Astrocyte (in vitro differentiated cells and primary cell): ENCODE data around the gene PTGFRN. TPM values are rescaled to one million over a fixed set of nuclear protein-coding genes. Genes with fewer than 3 reads are reported as not detected.

ENCODE experiments used
- DNase-seq: peaks from one replicate; pipeline ENCODE4 v3.0.0-alpha.2; 2010; ENCODE audit warnings: low read depth
- FAIRE-seq: peaks from 2 replicates; lab custom pipeline; 2011; peaks lifted over from hg19 to GRCh38; lab: Jason Lieb, UNC
- H2AFZ ChIP-seq: 2 replicates; pipeline ENCODE4 v1.6.0; 2012; ENCODE audit warnings: low read depth, low read length, inconsistent platforms
- H3K27ac ChIP-seq: 2 replicates; pipeline ENCODE4 v1.5.1; 2011; ENCODE audit warnings: low read depth, low read length, inconsistent platforms
- H3K27me3 ChIP-seq: 2 replicates; pipeline ENCODE4 v1.6.0; 2011; ENCODE audit warnings: low read length, inconsistent platforms; ENCODE audit not compliant: insufficient read depth
- H3K36me3 ChIP-seq: 2 replicates; pipeline ENCODE4 v1.5.1; 2011; ENCODE audit warnings: low read length, inconsistent platforms; ENCODE audit not compliant: insufficient read depth
- H3K4me1 ChIP-seq: 2 replicates; pipeline ENCODE4 v1.5.1; 2011; ENCODE audit warnings: low read length, inconsistent platforms; ENCODE audit not compliant: insufficient read depth
- H3K4me2 ChIP-seq: 2 replicates; pipeline ENCODE4 v1.6.0; 2012; ENCODE audit warnings: low read length, inconsistent platforms
- H3K4me3 ChIP-seq: 2 replicates; pipeline ENCODE4 v1.5.1; 2011; ENCODE audit warnings: low read depth, mild to moderate bottlenecking, low read length, inconsistent platforms; ENCODE audit not compliant: insufficient read depth
- H3K79me2 ChIP-seq: 2 replicates; pipeline ENCODE4 v1.6.0; 2012; ENCODE audit warnings: mild to moderate bottlenecking, low read length, inconsistent platforms; ENCODE audit not compliant: insufficient read depth
- H3K9ac ChIP-seq: 2 replicates; pipeline ENCODE4 v1.6.0; 2012; ENCODE audit warnings: mild to moderate bottlenecking, low read length, inconsistent platforms
- H3K9me3 ChIP-seq: 2 replicates; pipeline ENCODE4 v1.5.1; 2012; ENCODE audit warnings: low read depth, mild to moderate bottlenecking, low read length, inconsistent platforms; ENCODE audit not compliant: insufficient read depth
- H4K20me1 ChIP-seq: 2 replicates; pipeline ENCODE4 v1.6.0; 2012; ENCODE audit warnings: low read length, inconsistent platforms; ENCODE audit not compliant: insufficient read depth
- H3K27ac Mint-ChIP-seq: one replicate; pipeline ENCODE4 v1.8.0; 2021; ENCODE audit warnings: mild to moderate bottlenecking, mixed read lengths; ENCODE audit not compliant: unreplicated experiment
- H3K27me3 Mint-ChIP-seq: one replicate; pipeline ENCODE4 v1.8.0; 2021; ENCODE audit warnings: low read depth, mixed read lengths; ENCODE audit not compliant: unreplicated experiment
- H3K36me3 Mint-ChIP-seq: one replicate; pipeline ENCODE4 v1.8.0; 2021; ENCODE audit warnings: low read depth, mixed read lengths; ENCODE audit not compliant: unreplicated experiment
- H3K4me1 Mint-ChIP-seq: one replicate; pipeline ENCODE4 v1.8.0; 2021; ENCODE audit warnings: low read depth, mixed read lengths; ENCODE audit not compliant: unreplicated experiment
- H3K4me3 Mint-ChIP-seq: one replicate; pipeline ENCODE4 v1.8.0; 2021; ENCODE audit warnings: mild to moderate bottlenecking, moderate library complexity, mixed read lengths; ENCODE audit not compliant: unreplicated experiment
- H3K9me3 Mint-ChIP-seq: one replicate; pipeline ENCODE4 v1.8.0; 2021; ENCODE audit warnings: mild to moderate bottlenecking, mixed read lengths; ENCODE audit not compliant: unreplicated experiment
- EZH2 ChIP-seq: IDR thresholded peaks from 2 replicates; pipeline ENCODE4 v1.6.1; 2012; ENCODE audit warnings: mild to moderate bottlenecking, low read length, inconsistent platforms; ENCODE audit not compliant: insufficient read depth
- total RNA-seq: library from RNA; stranded (reverse); gene quantifications from 2 replicates; pipeline ENCODE4 v1.2.1, GENCODE V29; 2021
- TF ChIP-seq, protein P1 (sequence below): IDR thresholded peaks from 2 replicates; pipeline ENCODE4 v1.5.1; 2011; ENCODE audit warnings: low read depth, mild to moderate bottlenecking, inconsistent platforms, low read length, moderate library complexity; ENCODE audit not compliant: insufficient read depth

The PTGFRN gene
- total RNA-seq, 1 donor from 2014 or later, result 157 TPM

DNA sequence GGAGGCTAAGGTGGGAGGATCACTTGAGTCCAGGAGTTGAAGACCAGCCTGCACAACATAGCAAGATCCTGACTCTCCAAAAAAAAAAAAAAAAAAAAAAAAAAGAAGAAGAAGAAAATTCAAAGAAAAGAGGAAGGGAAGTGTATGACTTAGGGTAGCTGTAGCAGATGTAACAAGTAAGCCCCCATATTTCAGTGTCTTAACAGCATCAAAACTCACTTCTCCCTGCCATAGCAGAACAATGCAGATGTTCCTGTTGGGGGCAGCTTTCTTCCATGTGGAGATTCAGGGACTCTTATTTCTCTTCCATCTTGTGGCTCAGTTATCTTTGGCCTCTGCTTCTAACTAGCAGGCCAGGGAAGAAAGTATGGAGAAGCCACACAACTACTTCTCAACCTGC lies 10.2 kb upstream of the PTGFRN start:
- no peaks in the 10 kb centered on the region for H3K9me3 Mint-ChIP-seq
- Histone ChIP-seq H3K36me3 (no peaks in the 10 kb centered on the region), H3K27ac (no peak overlapping the region), H2AFZ (no peak overlapping the region), H3K9me3 (no peaks in the 10 kb centered on the region), H3K79me2 (no peaks in the 10 kb centered on the region), H3K4me2 (no peak overlapping the region), H3K4me1 (no peaks in the 10 kb centered on the region), H3K9ac (no peak overlapping the region), H3K4me3 (no peak overlapping the region), H4K20me1 (no peaks in the 10 kb centered on the region), H3K27me3 (peaks cover 8% of the 10 kb centered on the region)
- H3K36me3 Mint-ChIP-seq, result no peaks in the 10 kb centered on the region
- no peak overlapping the region for H3K4me3 Mint-ChIP-seq
- H3K4me1 Mint-ChIP-seq, result no peaks in the 10 kb centered on the region
- peaks cover 7% of the 10 kb centered on the region for H3K27me3 Mint-ChIP-seq
- H3K27ac Mint-ChIP-seq, result no peak overlapping the region
- TF ChIP-seq, protein P1, sequence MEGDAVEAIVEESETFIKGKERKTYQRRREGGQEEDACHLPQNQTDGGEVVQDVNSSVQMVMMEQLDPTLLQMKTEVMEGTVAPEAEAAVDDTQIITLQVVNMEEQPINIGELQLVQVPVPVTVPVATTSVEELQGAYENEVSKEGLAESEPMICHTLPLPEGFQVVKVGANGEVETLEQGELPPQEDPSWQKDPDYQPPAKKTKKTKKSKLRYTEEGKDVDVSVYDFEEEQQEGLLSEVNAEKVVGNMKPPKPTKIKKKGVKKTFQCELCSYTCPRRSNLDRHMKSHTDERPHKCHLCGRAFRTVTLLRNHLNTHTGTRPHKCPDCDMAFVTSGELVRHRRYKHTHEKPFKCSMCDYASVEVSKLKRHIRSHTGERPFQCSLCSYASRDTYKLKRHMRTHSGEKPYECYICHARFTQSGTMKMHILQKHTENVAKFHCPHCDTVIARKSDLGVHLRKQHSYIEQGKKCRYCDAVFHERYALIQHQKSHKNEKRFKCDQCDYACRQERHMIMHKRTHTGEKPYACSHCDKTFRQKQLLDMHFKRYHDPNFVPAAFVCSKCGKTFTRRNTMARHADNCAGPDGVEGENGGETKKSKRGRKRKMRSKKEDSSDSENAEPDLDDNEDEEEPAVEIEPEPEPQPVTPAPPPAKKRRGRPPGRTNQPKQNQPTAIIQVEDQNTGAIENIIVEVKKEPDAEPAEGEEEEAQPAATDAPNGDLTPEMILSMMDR, result no peak
- no peak for TF ChIP-seq EZH2
- FAIRE-seq (no peak), DNase-seq (no peak)

DNA sequence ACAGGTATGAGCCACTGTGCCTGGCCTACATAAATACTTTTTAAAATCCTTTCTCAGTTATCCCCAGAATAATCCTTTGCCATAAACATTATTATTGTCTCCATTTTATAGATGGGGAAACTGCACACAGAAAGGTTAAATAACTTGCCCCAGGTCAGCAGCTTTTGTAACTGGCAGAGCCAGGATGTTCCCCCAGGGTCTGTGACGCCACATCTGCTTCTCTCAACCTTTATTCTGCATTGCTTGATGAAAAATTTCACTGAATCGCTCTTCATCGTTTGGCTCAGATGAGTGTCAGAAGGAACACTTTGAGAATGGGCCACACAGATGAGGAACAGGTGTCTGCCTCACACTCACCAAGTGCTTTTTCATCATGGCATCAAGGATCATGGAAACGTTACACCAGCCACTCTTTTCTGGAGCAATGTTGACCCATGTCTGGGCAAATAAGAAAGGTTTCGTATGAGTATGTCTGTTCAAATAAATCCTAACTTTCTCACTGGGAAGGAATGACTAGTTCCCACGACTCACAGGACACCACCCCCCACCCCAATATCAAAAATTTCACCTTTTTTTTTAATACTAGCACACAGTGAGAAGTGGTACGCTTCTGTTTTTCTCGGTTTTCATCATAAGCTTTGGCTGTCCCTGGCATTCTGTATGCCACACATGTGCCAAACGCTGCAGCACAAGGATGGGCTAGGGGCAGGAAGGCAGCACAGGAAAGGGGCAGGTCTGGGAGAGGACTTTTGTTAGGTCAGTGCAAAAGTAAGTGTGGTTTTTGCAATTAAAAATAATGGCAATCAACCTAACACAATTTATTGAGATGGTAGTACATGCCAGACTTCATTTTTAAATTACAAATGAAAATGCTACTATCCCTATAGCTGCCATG lies 9.0 kb upstream of the PTGFRN start:
- FAIRE-seq, result no peak
- no peaks in the 10 kb centered on the region for H3K9me3 Mint-ChIP-seq
- no peak overlapping the region for H3K4me3 Mint-ChIP-seq

More for the DNA sequence above, 9.0 kb upstream of the PTGFRN start:
- Histone ChIP-seq H3K9me3 (no peaks in the 10 kb centered on the region), H3K4me2 (no peak overlapping the region), H3K27ac (no peak overlapping the region), H3K79me2 (no peaks in the 10 kb centered on the region), H3K27me3 (peaks cover 8% of the 10 kb centered on the region), H3K9ac (no peak overlapping the region), H3K36me3 (no peaks in the 10 kb centered on the region), H3K4me3 (no peak overlapping the region), H3K4me1 (no peaks in the 10 kb centered on the region), H4K20me1 (no peaks in the 10 kb centered on the region), H2AFZ (no peak overlapping the region)
- H3K4me1 Mint-ChIP-seq, result peaks cover 2% of the 10 kb centered on the region
- no peak for DNase-seq
- H3K27ac Mint-ChIP-seq, result no peak overlapping the region
- TF ChIP-seq EZH2, result no peak
- TF ChIP-seq, protein P1, result no peak
- no peaks in the 10 kb centered on the region for H3K36me3 Mint-ChIP-seq
- H3K27me3 Mint-ChIP-seq, result peaks cover 7% of the 10 kb centered on the region
